Fibroblast of mammary gland (primary cell): Measurements from ENCODE around the gene PRELP.
"Not testable (repeated sequence)": the region's sequence is repeated elsewhere in the genome, so short reads cannot be mapped to it uniquely, and the experiment has no call there.

Experiments used
- DNase-seq: peaks from one replicate; pipeline ENCODE4 v3.0.0-alpha.2; 2010; ENCODE audit warnings: low read depth
- H3K4me3 ChIP-seq: 2 replicates; pipeline ENCODE4 v1.5.1; 2011; ENCODE audit warnings: low read depth, mild to moderate bottlenecking, low read length, moderate library complexity; ENCODE audit not compliant: control insufficient read depth
- CTCF ChIP-seq: conservative IDR thresholded peaks from 2 replicates; pipeline ENCODE4 v1.5.1; 2011; ENCODE audit warnings: low read depth, low read length, inconsistent platforms; ENCODE audit not compliant: control insufficient read depth, insufficient read depth

Gene PRELP

GRCh38 chr1:203465146-203465798 lies 10.3 kb upstream of the PRELP start:
- no peak overlapping the region for H3K4me3 ChIP-seq
- no peak for TF ChIP-seq CTCF
- DNase-seq: no peak

GRCh38 chr1:203465948-203466347 lies 9.7 kb upstream of the PRELP start:
- TF ChIP-seq CTCF: no peak
- no peak overlapping the region for H3K4me3 ChIP-seq
- no peak for DNase-seq

GRCh38 chr1:203466906-203467549 lies 8.6 kb upstream of the PRELP start:
- H3K4me3 ChIP-seq, DNase-seq: not testable (repeated sequence)

GRCh38 chr1:203467550-203467921 lies 8.1 kb upstream of the PRELP start:
- DNase-seq: peak; percentile 36
- H3K4me3 ChIP-seq: no peak overlapping the region
- TF ChIP-seq CTCF: no peak

- no peak overlapping the region for H3K4me3 ChIP-seq
- no peak for TF ChIP-seq CTCF
These were observed 7.3 kb upstream of the PRELP start for GRCh38 chr1:203468326-203468725.

GRCh38 chr1:203470240-203470639 lies 5.4 kb upstream of the PRELP start:
- no peak for DNase-seq
- no peak overlapping the region for H3K4me3 ChIP-seq
- TF ChIP-seq CTCF: no peak

More at GRCh38 chr1:203468326-203468725, 7.3 kb upstream of the PRELP start:
- DNase-seq: no peak

- TF ChIP-seq CTCF: no peak
- H3K4me3 ChIP-seq: no peak overlapping the region
- no peak for DNase-seq
These were observed 3.8 kb upstream of the PRELP start for GRCh38 chr1:203471841-203472240.
